SK-N-MC (cell line): Measurements from ENCODE around the gene SMYD1.

Experiments used
- DNase-seq: peaks from one replicate; pipeline ENCODE4 v3.0.0-alpha.2; 2011; ENCODE audit warnings: low read depth, low spot score
- H3K27ac ChIP-seq: fragments of 200-600 bp; sonication (generic); 2 replicates; pipeline ENCODE4 v1.5.1; 2016; ENCODE audit warnings: mixed run types
- H3K36me3 ChIP-seq: fragments of 200-600 bp; sonication (generic); 2 replicates; pipeline ENCODE4 v1.6.1; 2017; ENCODE audit warnings: antibody characterized with exemption, low read length, mixed read lengths; ENCODE audit not compliant: insufficient read depth
- H3K4me3 ChIP-seq: fragments of 200-600 bp; sonication (generic); 2 replicates; pipeline ENCODE4 v1.5.1; 2016
- H3K9ac ChIP-seq: fragments of 200-600 bp; sonication (generic); 2 replicates; pipeline ENCODE4 v1.8.0; 2017; ENCODE audit warnings: mixed run types, mixed read lengths; ENCODE audit not compliant: insufficient read length
- H3K9me3 ChIP-seq: fragments of 200-600 bp; sonication (generic); 2 replicates; pipeline ENCODE4 v1.6.1; 2017; ENCODE audit warnings: low read depth, mild to moderate bottlenecking, antibody characterized with exemption, low read length, moderate library complexity, mixed read lengths
- EZH2 ChIP-seq: fragments of 200-600 bp; sonication (generic); IDR thresholded peaks from one replicate; pipeline ENCODE4 v1.6.1; 2017; ENCODE audit warnings: antibody characterized with exemption
- FOXP2 ChIP-seq: optimal IDR thresholded peaks from 2 replicates; pipeline ENCODE3; 2011; ENCODE audit warnings: mild to moderate bottlenecking, moderate library complexity; ENCODE audit not compliant: insufficient read depth; ENCODE audit errors: extremely low read length, control extremely low read depth
- POLR2AphosphoS5 ChIP-seq: IDR thresholded peaks from 2 replicates; pipeline ENCODE4 v1.6.1; 2012; ENCODE audit warnings: mild to moderate bottlenecking, low read depth, low read length, borderline replicate concordance

The SMYD1 gene

GRCh38 chr2:88144914-88145497, 77.4 kb downstream of the SMYD1 start:
- TF ChIP-seq FOXP2 (no peak), POLR2AphosphoS5 (no peak), EZH2 (no peak)
- H3K9ac ChIP-seq: no peak overlapping the region
- H3K36me3 ChIP-seq: no peaks in the 10 kb centered on the region
- no peak for DNase-seq
- peaks cover 3% of the 10 kb centered on the region; the same call in 1 of the 2 replicates for H3K9me3 ChIP-seq
- H3K4me3 ChIP-seq: no peak overlapping the region
- H3K27ac ChIP-seq: no peak overlapping the region

- TF ChIP-seq POLR2AphosphoS5 (no peak), EZH2 (no peak), FOXP2 (no peak)
- no peak for DNase-seq
- H3K9ac ChIP-seq: no peak overlapping the region
- no peaks in the 10 kb centered on the region for H3K36me3 ChIP-seq
- peaks cover 3% of the 10 kb centered on the region; the same call in 1 of the 2 replicates for H3K9me3 ChIP-seq
- no peak overlapping the region for H3K4me3 ChIP-seq
- H3K27ac ChIP-seq: no peak overlapping the region
Measured at GRCh38 chr2:88146590-88146989, 79.0 kb downstream of the SMYD1 start.

- TF ChIP-seq EZH2: no peak
- no peak for TF ChIP-seq FOXP2
- TF ChIP-seq POLR2AphosphoS5: no peak
- Histone ChIP-seq H3K9ac (no peak overlapping the region), H3K36me3 (no peaks in the 10 kb centered on the region), H3K9me3 (no peaks in the 10 kb centered on the region), H3K27ac (no peak overlapping the region), H3K4me3 (no peak overlapping the region)
- DNase-seq: no peak
Measured at GRCh38 chr2:88147145-88147544, 79.5 kb downstream of the SMYD1 start.

- Histone ChIP-seq H3K9ac (no peak overlapping the region), H3K36me3 (no peaks in the 10 kb centered on the region), H3K9me3 (no peaks in the 10 kb centered on the region), H3K27ac (no peak overlapping the region), H3K4me3 (no peak overlapping the region)
- TF ChIP-seq POLR2AphosphoS5 (no peak), FOXP2 (no peak), EZH2 (no peak)
- no peak for DNase-seq
Measured at GRCh38 chr2:88148929-88149438, 81.4 kb downstream of the SMYD1 start.

- Histone ChIP-seq H3K36me3 (no peaks in the 10 kb centered on the region), H3K27ac (no peak overlapping the region), H3K9ac (no peak overlapping the region), H3K4me3 (no peak overlapping the region), H3K9me3 (no peaks in the 10 kb centered on the region)
- no peak for TF ChIP-seq EZH2
- no peak for TF ChIP-seq POLR2AphosphoS5
- DNase-seq: no peak
Measured at GRCh38 chr2:88159481-88159880, 91.9 kb downstream of the SMYD1 start.

- peak; percentile 16 for DNase-seq
- no peak overlapping the region for H3K4me3 ChIP-seq
- H3K27ac ChIP-seq: no peak overlapping the region
- H3K9me3 ChIP-seq: no peaks in the 10 kb centered on the region
- no peaks in the 10 kb centered on the region for H3K36me3 ChIP-seq
- TF ChIP-seq FOXP2 (no peak), POLR2AphosphoS5 (no peak), EZH2 (no peak)
- no peak overlapping the region for H3K9ac ChIP-seq
Measured at GRCh38 chr2:88159955-88160415, 92.4 kb downstream of the SMYD1 start.

- H3K36me3 ChIP-seq: no peaks in the 10 kb centered on the region
- no peak overlapping the region for H3K4me3 ChIP-seq
- no peaks in the 10 kb centered on the region for H3K9me3 ChIP-seq
- no peak for TF ChIP-seq FOXP2
- H3K9ac ChIP-seq: no peak overlapping the region
- DNase-seq: no peak
- H3K27ac ChIP-seq: no peak overlapping the region
Measured at GRCh38 chr2:88160517-88160916, 92.9 kb downstream of the SMYD1 start.

GRCh38 chr2:88161446-88162244, 94.0 kb downstream of the SMYD1 start:
- Histone ChIP-seq H3K27ac (no peak overlapping the region), H3K9ac (no peak overlapping the region), H3K4me3 (no peak overlapping the region), H3K9me3 (no peaks in the 10 kb centered on the region), H3K36me3 (no peaks in the 10 kb centered on the region)
- TF ChIP-seq POLR2AphosphoS5: no peak
- TF ChIP-seq FOXP2: no peak
- no peak for TF ChIP-seq EZH2
- no peak for DNase-seq
